ENCODE results near the gene PLOD2.

DNA sequence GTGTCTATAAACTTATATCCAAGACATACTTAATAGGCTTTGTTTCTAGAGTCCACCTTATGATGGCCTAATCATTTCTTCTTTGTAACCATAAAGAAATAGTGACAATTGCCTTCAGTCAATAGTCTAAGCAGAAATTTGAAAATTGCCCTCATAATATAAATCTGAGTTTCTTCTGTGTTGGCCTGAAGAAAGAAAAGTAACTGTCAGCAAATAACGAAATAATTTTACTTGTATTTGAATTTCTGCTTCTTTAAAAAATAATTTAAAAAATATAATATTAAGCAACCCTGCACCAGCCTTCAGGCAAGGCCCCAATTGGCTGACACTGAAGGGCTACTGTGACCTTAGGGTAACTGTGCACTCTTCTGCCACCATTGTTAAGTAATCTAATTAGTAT, 113.5 kb downstream of the PLOD2 start:
- TF ChIP-seq, protein P1, sequence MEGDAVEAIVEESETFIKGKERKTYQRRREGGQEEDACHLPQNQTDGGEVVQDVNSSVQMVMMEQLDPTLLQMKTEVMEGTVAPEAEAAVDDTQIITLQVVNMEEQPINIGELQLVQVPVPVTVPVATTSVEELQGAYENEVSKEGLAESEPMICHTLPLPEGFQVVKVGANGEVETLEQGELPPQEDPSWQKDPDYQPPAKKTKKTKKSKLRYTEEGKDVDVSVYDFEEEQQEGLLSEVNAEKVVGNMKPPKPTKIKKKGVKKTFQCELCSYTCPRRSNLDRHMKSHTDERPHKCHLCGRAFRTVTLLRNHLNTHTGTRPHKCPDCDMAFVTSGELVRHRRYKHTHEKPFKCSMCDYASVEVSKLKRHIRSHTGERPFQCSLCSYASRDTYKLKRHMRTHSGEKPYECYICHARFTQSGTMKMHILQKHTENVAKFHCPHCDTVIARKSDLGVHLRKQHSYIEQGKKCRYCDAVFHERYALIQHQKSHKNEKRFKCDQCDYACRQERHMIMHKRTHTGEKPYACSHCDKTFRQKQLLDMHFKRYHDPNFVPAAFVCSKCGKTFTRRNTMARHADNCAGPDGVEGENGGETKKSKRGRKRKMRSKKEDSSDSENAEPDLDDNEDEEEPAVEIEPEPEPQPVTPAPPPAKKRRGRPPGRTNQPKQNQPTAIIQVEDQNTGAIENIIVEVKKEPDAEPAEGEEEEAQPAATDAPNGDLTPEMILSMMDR (IDR thresholded peaks at IDR 0.05; ENCODE audit: insufficient read depth, low read depth, low read length): no peak
- TF ChIP-seq EZH2 (IDR thresholded peaks at IDR 0.05; ENCODE audit: insufficient read depth, low read length): no peak

Data from astrocyte (in vitro differentiated cells and primary cell).